GM12875 (cell line): ENCODE data around the gene MVB12B.

Experiments
- H3K4me3 ChIP-seq: one replicate; pipeline ENCODE4 v1.5.1; 2011; ENCODE audit warnings: low read depth, low read length, control low read depth
- TF ChIP-seq, protein P1 (sequence below): IDR thresholded peaks from 2 replicates; pipeline ENCODE4 v1.5.1; 2011; ENCODE audit warnings: low read depth, mild to moderate bottlenecking, control low read depth, inconsistent platforms, low read length, moderate library complexity, borderline replicate concordance; ENCODE audit not compliant: insufficient read depth

MVB12B gene

DNA sequence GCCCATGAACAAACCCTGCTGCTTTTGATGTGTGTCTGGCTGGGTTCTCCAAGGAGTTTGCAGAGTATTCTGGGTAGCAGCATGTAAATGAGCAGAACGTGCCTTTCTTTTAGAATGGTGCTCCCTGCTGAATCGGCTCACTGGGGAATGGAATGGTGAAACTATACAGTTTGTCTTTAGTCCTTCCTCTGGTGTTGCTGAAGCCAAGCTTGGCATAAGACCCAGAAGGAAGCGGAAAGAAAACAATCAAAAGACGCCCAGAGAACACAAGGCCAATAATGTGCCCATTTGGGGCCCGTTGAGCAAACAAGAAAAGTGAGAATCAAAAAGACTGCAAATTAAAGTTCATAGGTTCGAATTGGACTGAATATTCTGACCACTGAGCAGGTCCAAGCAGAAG lies 60.1 kb downstream of the MVB12B start:
- no peak overlapping the region for H3K4me3 ChIP-seq
- TF ChIP-seq, protein P1, sequence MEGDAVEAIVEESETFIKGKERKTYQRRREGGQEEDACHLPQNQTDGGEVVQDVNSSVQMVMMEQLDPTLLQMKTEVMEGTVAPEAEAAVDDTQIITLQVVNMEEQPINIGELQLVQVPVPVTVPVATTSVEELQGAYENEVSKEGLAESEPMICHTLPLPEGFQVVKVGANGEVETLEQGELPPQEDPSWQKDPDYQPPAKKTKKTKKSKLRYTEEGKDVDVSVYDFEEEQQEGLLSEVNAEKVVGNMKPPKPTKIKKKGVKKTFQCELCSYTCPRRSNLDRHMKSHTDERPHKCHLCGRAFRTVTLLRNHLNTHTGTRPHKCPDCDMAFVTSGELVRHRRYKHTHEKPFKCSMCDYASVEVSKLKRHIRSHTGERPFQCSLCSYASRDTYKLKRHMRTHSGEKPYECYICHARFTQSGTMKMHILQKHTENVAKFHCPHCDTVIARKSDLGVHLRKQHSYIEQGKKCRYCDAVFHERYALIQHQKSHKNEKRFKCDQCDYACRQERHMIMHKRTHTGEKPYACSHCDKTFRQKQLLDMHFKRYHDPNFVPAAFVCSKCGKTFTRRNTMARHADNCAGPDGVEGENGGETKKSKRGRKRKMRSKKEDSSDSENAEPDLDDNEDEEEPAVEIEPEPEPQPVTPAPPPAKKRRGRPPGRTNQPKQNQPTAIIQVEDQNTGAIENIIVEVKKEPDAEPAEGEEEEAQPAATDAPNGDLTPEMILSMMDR = no peak

DNA sequence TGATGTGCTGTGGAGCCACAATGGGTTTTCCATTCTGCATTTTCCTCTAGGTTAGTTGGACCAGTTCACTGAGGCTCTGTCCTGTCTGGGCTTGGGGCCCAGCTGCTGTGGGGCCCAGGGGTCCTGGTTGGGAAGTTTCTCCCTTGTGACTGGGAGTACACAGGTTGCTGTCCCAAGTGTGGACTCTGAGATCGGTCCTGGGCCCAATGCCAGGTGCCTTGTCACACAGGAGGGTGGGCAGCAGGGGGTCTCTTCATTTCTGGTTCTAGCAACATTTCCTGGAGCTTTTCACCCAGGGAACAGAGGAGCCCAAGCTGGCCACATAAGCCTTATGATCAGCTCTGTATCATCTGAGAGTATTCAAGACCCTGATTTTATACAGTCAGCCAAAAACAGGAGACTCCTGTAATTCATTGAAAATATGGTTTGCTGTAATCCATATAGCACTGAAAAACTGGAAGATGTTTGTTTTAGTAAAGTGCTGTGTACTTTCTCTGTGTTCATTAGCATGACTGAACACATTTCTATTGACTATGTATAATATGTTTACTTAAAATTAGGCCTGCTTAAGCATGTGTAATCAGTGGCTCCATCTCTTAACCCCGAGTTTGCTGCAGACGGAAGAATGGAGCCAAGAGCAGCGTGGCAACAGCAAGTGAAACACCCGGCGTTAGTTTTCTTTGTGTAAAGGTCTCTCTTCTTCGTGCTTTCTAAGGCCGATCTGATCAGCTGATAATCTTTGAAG lies 62.5 kb downstream of the MVB12B start:
- TF ChIP-seq, protein P1 = no peak
- no peak overlapping the region for H3K4me3 ChIP-seq

DNA sequence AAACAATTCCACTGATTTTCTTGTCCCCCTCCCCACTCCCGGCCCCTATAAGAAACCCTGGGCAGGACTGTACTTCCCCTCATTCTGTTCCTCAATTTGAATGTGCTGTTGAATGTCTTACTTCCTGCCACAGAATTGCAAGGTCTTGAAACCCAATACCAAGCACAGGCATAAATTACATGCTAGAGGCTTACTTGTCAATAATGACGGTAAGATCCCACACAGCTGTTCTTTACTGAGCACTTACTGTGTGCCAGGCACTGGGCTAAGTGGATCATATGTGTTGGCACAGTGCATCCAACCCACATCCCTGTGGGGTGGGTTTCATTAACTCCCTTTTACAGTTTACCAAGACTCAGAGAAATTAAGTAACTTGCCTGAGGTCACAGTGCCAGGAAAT lies 63.4 kb downstream of the MVB12B start:
- no peak overlapping the region for H3K4me3 ChIP-seq
- TF ChIP-seq, protein P1 = no peak

DNA sequence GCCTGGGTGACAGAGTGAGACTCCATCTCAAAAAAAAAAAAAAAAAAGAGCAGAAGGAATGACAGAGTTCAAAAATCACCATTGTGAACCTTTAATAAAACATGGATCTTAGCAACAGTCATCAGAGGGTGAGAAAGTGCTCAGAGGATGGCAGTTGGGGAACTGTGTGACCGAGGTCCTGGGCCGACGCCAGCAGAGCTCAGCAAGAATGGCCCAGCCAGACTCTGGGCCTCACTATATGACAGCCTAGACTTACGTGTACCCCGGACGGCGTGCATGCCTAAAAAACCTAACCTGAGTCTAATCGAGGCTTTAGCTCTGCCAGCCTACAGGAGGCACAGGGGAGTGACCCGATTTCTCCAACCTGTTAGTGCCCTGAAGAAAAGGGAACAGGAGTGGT lies 64.3 kb downstream of the MVB12B start:
- TF ChIP-seq, protein P1 = no peak

GRCh38 chr9:126391713-126392661 lies 65.4 kb downstream of the MVB12B start:
- H3K4me3 ChIP-seq = no peak overlapping the region
- TF ChIP-seq, protein P1 = no peak

More for the DNA sequence above, 64.3 kb downstream of the MVB12B start:
- no peak overlapping the region for H3K4me3 ChIP-seq

GRCh38 chr9:126392662-126393371 lies 66.2 kb downstream of the MVB12B start:
- H3K4me3 ChIP-seq = no peak overlapping the region
- TF ChIP-seq, protein P1 = no peak
